Measurements from ENCODE around the gene BAZ1A. TPM values are rescaled to one million over a fixed set of nuclear protein-coding genes. Genes with fewer than 3 reads are reported as not detected.

Gene BAZ1A
- total RNA-seq, 1 experiment from 2014 or later = 24.2 TPM

DNA sequence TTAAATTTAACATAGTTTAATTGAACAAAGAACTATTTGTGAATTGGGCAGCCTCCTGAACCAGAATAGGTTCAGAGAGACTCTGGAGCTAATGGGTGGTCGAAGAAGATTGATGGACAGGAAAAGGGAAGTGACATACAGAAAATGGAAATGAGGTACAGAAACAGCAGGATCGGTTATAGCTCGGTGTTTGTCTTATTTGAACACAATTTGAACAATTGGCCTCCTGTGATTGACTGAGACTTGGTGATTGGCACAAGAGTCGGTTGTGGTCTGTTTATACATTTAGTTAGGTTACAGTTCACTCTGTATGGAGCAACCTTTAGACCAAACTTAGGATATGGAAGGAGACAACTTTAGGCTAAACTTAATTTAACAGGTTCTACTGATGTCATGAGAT is 142.4 kb downstream of the BAZ1A start (continued):
- TF ChIP-seq, protein P1, sequence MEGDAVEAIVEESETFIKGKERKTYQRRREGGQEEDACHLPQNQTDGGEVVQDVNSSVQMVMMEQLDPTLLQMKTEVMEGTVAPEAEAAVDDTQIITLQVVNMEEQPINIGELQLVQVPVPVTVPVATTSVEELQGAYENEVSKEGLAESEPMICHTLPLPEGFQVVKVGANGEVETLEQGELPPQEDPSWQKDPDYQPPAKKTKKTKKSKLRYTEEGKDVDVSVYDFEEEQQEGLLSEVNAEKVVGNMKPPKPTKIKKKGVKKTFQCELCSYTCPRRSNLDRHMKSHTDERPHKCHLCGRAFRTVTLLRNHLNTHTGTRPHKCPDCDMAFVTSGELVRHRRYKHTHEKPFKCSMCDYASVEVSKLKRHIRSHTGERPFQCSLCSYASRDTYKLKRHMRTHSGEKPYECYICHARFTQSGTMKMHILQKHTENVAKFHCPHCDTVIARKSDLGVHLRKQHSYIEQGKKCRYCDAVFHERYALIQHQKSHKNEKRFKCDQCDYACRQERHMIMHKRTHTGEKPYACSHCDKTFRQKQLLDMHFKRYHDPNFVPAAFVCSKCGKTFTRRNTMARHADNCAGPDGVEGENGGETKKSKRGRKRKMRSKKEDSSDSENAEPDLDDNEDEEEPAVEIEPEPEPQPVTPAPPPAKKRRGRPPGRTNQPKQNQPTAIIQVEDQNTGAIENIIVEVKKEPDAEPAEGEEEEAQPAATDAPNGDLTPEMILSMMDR (IDR thresholded peaks at IDR 0.05 in 2 of 3, conservative IDR thresholded peaks at IDR 0.05 in 1 of 3; ENCODE audit: borderline replicate concordance in 1 of 3, insufficient read depth in 1 of 3, low read depth in 2 of 3, low read length in 2 of 3) = no peak
- no peak for TF ChIP-seq RAD21 (IDR thresholded peaks at IDR 0.05; ENCODE audit: low read depth)
- no peak for TF ChIP-seq ZFX (IDR thresholded peaks at IDR 0.05)
- TF ChIP-seq CBX3 (IDR thresholded peaks at IDR 0.05; ENCODE audit: low read depth) = no peak

DNA sequence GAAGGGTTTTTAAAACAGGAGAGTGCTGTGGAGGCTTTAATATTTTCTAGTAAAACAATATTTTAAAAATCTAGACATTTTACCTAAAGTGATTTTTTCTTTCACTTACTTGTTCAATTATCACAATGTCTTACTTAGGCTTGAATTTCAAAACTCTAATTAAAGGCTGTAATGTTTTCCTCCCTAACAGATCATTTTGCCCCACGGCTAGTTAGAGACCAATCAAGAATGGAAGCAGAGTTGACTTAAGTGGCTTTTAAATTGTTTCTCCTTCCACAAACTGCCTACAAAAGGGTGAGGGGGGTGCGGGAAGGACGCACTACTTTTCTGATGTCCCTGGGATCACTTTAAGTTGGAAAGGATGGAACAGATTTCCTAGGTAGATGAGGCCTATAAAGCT is 151.3 kb downstream of the BAZ1A start:
- no peaks in the 10 kb centered on the region for H3K27me3 ChIP-seq (ENCODE audit: insufficient read depth, low read length)
- DNase-seq (ENCODE audit: low read depth, low spot score) = no peak
- ChIA-PET POLR2A (no interaction called here), RAD21 (ENCODE audit: low non-redundant PET in 1 of 2, low total read pairs in 2 of 2, uncharacterized antibody in 2 of 2, unreplicated experiment in 2 of 2) (no interaction called here), CTCF (interaction anchor here (1.2 kb wide), 1 partner anchor 22 kb away, joined by 5 read pairs; no protein-coding TSS in a partner anchor)
- no TSS peak for BruUV-seq (replicated peaks)
- H3K36me3 ChIP-seq (ENCODE audit: control insufficient read depth in 1 of 2, insufficient read depth in 2 of 2, low read length in 2 of 2) = no peaks in the 10 kb centered on the region
- H4K20me1 ChIP-seq (ENCODE audit: insufficient read depth) = no peaks in the 10 kb centered on the region
- no peak overlapping the region for H2AFZ ChIP-seq (ENCODE audit: low read depth, low read length, poor library complexity, severe bottlenecking)
- no peaks in the 10 kb centered on the region for H3K9me3 ChIP-seq (ENCODE audit: control insufficient read depth in 1 of 2, insufficient read depth in 1 of 2, low read depth in 1 of 2, low read length in 2 of 2)
- no peak overlapping the region for H3K27ac ChIP-seq (ENCODE audit: low read depth, low read length)
- H3K79me2 ChIP-seq (ENCODE audit: insufficient read depth, low read length) = no peaks in the 10 kb centered on the region
- H3K9ac ChIP-seq (ENCODE audit: low read length) = no peak overlapping the region
- no peaks in the 10 kb centered on the region for H3K9me2 ChIP-seq (ENCODE audit: insufficient read depth)
- no peak overlapping the region for H3K4me3 ChIP-seq (replicated peaks in 1 of 2; ENCODE audit: low read depth in 1 of 2, low read length in 2 of 2)
- intact Hi-C loops (cut with micrococcal nuclease) = loop anchor here (2.0 kb wide), 1 partner anchor 51 kb away; no protein-coding TSS in a partner anchor
- ATAC-seq = no peak
- H3K4me1 ChIP-seq (ENCODE audit: control insufficient read depth in 1 of 2, insufficient read depth in 2 of 2, low read length in 2 of 2) = peaks cover 8 to 12% of the 10 kb centered on the region in 2 experiments; a peak in 3 of 4 replicates
- H3K4me2 ChIP-seq (ENCODE audit: low read length) = no peak overlapping the region
- TF ChIP-seq POLR2A (IDR thresholded peaks at IDR 0.05; ENCODE audit: borderline replicate concordance, extremely low read depth, insufficient read depth, insufficient read length) (no peak), SIN3A (IDR thresholded peaks at IDR 0.05; ENCODE audit: low read depth) (no peak), YY1 (IDR thresholded peaks at IDR 0.05; ENCODE audit: extremely low read depth, insufficient replicate concordance, low read depth, low read length) (no peak), POLR2AphosphoS5 (IDR thresholded peaks at IDR 0.05; ENCODE audit: low read depth, low read length) (no peak), FOSL1 (IDR thresholded peaks at IDR 0.05; ENCODE audit: low read depth) (no peak), TCF7L2 (IDR thresholded peaks at IDR 0.05; ENCODE audit: borderline replicate concordance, extremely low read depth, insufficient read depth, insufficient read length) (no peak), CBX3 (IDR thresholded peaks at IDR 0.05; ENCODE audit: low read depth) (no peak), CEBPB (IDR thresholded peaks at IDR 0.05; ENCODE audit: low read depth) (no peak), RAD21 (IDR thresholded peaks at IDR 0.05; ENCODE audit: low read depth) (no peak), ZFX (IDR thresholded peaks at IDR 0.05) (no peak), EGR1 (IDR thresholded peaks at IDR 0.05; ENCODE audit: low read depth) (no peak)
- TF ChIP-seq, protein P1 (IDR thresholded peaks at IDR 0.05 in 2 of 3, conservative IDR thresholded peaks at IDR 0.05 in 1 of 3; ENCODE audit: borderline replicate concordance in 1 of 3, insufficient read depth in 1 of 3, low read depth in 2 of 3, low read length in 2 of 3) = no peak
- TF ChIP-seq, protein P2, sequence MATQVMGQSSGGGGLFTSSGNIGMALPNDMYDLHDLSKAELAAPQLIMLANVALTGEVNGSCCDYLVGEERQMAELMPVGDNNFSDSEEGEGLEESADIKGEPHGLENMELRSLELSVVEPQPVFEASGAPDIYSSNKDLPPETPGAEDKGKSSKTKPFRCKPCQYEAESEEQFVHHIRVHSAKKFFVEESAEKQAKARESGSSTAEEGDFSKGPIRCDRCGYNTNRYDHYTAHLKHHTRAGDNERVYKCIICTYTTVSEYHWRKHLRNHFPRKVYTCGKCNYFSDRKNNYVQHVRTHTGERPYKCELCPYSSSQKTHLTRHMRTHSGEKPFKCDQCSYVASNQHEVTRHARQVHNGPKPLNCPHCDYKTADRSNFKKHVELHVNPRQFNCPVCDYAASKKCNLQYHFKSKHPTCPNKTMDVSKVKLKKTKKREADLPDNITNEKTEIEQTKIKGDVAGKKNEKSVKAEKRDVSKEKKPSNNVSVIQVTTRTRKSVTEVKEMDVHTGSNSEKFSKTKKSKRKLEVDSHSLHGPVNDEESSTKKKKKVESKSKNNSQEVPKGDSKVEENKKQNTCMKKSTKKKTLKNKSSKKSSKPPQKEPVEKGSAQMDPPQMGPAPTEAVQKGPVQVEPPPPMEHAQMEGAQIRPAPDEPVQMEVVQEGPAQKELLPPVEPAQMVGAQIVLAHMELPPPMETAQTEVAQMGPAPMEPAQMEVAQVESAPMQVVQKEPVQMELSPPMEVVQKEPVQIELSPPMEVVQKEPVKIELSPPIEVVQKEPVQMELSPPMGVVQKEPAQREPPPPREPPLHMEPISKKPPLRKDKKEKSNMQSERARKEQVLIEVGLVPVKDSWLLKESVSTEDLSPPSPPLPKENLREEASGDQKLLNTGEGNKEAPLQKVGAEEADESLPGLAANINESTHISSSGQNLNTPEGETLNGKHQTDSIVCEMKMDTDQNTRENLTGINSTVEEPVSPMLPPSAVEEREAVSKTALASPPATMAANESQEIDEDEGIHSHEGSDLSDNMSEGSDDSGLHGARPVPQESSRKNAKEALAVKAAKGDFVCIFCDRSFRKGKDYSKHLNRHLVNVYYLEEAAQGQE (IDR thresholded peaks at IDR 0.05; ENCODE audit: low read depth) = no peak
- TF ChIP-seq, protein P3, sequence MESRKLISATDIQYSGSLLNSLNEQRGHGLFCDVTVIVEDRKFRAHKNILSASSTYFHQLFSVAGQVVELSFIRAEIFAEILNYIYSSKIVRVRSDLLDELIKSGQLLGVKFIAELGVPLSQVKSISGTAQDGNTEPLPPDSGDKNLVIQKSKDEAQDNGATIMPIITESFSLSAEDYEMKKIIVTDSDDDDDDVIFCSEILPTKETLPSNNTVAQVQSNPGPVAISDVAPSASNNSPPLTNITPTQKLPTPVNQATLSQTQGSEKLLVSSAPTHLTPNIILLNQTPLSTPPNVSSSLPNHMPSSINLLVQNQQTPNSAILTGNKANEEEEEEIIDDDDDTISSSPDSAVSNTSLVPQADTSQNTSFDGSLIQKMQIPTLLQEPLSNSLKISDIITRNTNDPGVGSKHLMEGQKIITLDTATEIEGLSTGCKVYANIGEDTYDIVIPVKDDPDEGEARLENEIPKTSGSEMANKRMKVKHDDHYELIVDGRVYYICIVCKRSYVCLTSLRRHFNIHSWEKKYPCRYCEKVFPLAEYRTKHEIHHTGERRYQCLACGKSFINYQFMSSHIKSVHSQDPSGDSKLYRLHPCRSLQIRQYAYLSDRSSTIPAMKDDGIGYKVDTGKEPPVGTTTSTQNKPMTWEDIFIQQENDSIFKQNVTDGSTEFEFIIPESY (IDR thresholded peaks at IDR 0.05; ENCODE audit: extremely low read depth, insufficient replicate concordance, low read length) = no peak

All from HCT116 (cell line).